ENCODE measurements around the gene NFU1. TPM values are rescaled to one million over a fixed set of nuclear protein-coding genes. Genes with fewer than 3 reads are reported as not detected.

Gene NFU1
- total RNA-seq, 1 experiment from 2014 or later, result 38.2 TPM

DNA sequence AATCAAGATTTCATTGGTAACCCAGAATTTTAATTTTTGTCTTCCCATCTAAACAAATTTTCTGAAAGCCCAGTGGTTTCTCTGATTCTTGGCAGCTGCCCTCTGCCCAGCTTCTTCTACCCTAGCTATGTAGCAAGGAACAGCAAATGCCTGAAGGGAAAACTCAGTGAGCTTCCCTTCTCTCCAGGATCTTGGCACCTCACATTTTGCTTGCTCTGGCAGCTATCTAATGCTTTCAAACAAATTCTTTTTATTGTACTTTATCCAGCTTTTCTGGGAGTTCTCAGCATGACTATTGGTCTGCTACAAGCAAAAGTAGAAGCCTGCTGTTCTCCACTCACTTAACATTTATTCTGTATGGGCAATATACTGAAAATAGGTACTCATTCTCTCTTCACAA is 31.9 kb downstream of the NFU1 start (continued):
- TF ChIP-seq ZBTB33 (IDR thresholded peaks at IDR 0.05; ENCODE audit: extremely low read depth, insufficient replicate concordance, low read length), result no peak
- TF ChIP-seq ZFX (IDR thresholded peaks at IDR 0.05), result no peak
- TF ChIP-seq MAX (IDR thresholded peaks at IDR 0.05), result no peak
- no peak for TF ChIP-seq TCF7L2 (IDR thresholded peaks at IDR 0.05; ENCODE audit: borderline replicate concordance, extremely low read depth, insufficient read depth, insufficient read length)
- no peak for TF ChIP-seq SP1 (IDR thresholded peaks at IDR 0.05; ENCODE audit: low read depth)

DNA sequence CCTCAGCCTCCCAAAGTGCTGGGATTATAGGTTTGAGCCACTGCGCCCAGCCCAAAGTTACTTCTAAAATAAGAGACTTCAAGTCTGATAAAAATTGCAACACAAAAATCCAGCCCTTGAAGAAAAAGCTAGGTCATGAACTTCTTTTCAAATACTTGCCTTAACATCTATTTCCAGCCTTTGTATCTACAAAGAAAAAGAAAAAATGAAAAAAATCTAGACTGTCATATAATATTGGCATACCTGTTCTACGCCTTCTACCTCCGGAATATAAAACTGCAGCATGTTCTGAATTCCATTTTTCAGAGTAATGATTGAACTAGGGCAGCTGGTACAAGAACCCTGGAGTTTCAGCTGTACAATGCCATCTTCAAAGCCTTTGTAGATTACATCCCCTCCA is 37.1 kb downstream of the NFU1 start:
- TF ChIP-seq SIN3A (IDR thresholded peaks at IDR 0.05; ENCODE audit: low read depth), result no peak
- no peak for TF ChIP-seq EZH2phosphoT487 (IDR thresholded peaks at IDR 0.05; ENCODE audit: borderline replicate concordance)
- no peak for TF ChIP-seq EZH2 (IDR thresholded peaks at IDR 0.05)
- no peak for TF ChIP-seq JUND (IDR thresholded peaks at IDR 0.05)
- TF ChIP-seq ZFX (IDR thresholded peaks at IDR 0.05), result no peak
- no peak for TF ChIP-seq ATF3 (IDR thresholded peaks at IDR 0.05)
- no peak for TF ChIP-seq FOSL1 (IDR thresholded peaks at IDR 0.05; ENCODE audit: low read depth)
- no peak for TF ChIP-seq POLR2A (IDR thresholded peaks at IDR 0.05; ENCODE audit: borderline replicate concordance, extremely low read depth, insufficient read depth, insufficient read length)
- no peak for TF ChIP-seq TCF7L2 (IDR thresholded peaks at IDR 0.05; ENCODE audit: borderline replicate concordance, extremely low read depth, insufficient read depth, insufficient read length)
- no peak for TF ChIP-seq EGR1 (IDR thresholded peaks at IDR 0.05; ENCODE audit: low read depth)
- no peak for TF ChIP-seq MAX (IDR thresholded peaks at IDR 0.05)
- TF ChIP-seq ZNF274 (IDR thresholded peaks at IDR 0.05; ENCODE audit: low read depth, low read length), result no peak
- no peak for TF ChIP-seq POLR2AphosphoS5 (IDR thresholded peaks at IDR 0.05; ENCODE audit: low read depth, low read length)
- no peak for ATAC-seq
- no peaks in the 10 kb centered on the region for H4K20me1 ChIP-seq (ENCODE audit: insufficient read depth)

More for the DNA sequence above, 37.1 kb downstream of the NFU1 start:
- Histone ChIP-seq H3K9me3 (ENCODE audit: control insufficient read depth in 1 of 2, insufficient read depth in 1 of 2, low read depth in 1 of 2, low read length in 2 of 2) (no peaks in the 10 kb centered on the region), H3K36me3 (ENCODE audit: control insufficient read depth in 1 of 2, insufficient read depth in 2 of 2, low read length in 2 of 2) (peaks cover 0 to 3% of the 10 kb centered on the region in 2 experiments; a peak in 1 of 4 replicates), H3K9ac (ENCODE audit: low read length) (no peak overlapping the region), H2AFZ (ENCODE audit: low read depth, low read length, poor library complexity, severe bottlenecking) (no peak overlapping the region), H3K79me2 (ENCODE audit: insufficient read depth, low read length) (no peaks in the 10 kb centered on the region), H3K27ac (ENCODE audit: low read depth, low read length) (no peak overlapping the region), H3K4me2 (ENCODE audit: low read length) (no peak overlapping the region), H3K4me1 (ENCODE audit: control insufficient read depth in 1 of 2, insufficient read depth in 2 of 2, low read length in 2 of 2) (no peaks in the 10 kb centered on the region), H3K9me2 (ENCODE audit: insufficient read depth) (no peaks in the 10 kb centered on the region), H3K4me3 (replicated peaks in 1 of 2; ENCODE audit: low read depth in 1 of 2, low read length in 2 of 2) (no peak overlapping the region), H3K27me3 (ENCODE audit: insufficient read depth, low read length) (no peaks in the 10 kb centered on the region)
- BruUV-seq (replicated peaks), result no TSS peak
- DNase-seq (ENCODE audit: low read depth, low spot score), result no peak
- ChIA-PET CTCF (no interaction called here), RAD21 (ENCODE audit: low non-redundant PET in 1 of 2, low total read pairs in 2 of 2, uncharacterized antibody in 2 of 2, unreplicated experiment in 2 of 2) (no interaction called here), POLR2A (no interaction called here)
- intact Hi-C loops (cut with micrococcal nuclease), result no loop called here
